Effector memory CD8-positive, alpha-beta T cell (primary cell): ENCODE measurements around the gene RPS6KA1.
A peak's percentile ranks its signal among the peaks of the same experiment; 100 is the strongest.

Source experiments
- ATAC-seq: fragments of 150-1000 bp; cut with Tn5 transposase; replicated peaks from 2 replicates; pipeline ENCODE4 v1.10.0; 2021; ENCODE audit warnings: mild to moderate bottlenecking, moderate library complexity
- DNase-seq, 3 experiments: peaks; one replicate each; pipeline ENCODE4 v3.0.0; 2021
- H3K27ac Mint-ChIP-seq, 2 donors: one replicate each; pipeline ENCODE4 v1.8.0; 2022; ENCODE audit warnings: mild to moderate bottlenecking in 2 of 2, mixed read lengths in 2 of 2, moderate library complexity in 2 of 2
- H3K27me3 Mint-ChIP-seq, 2 donors: one replicate each; pipeline ENCODE4 v1.8.0; 2022; ENCODE audit warnings: mixed read lengths in 2 of 2
- H3K36me3 Mint-ChIP-seq: one replicate; pipeline ENCODE4 v1.8.0; 2022; ENCODE audit warnings: mild to moderate bottlenecking, moderate library complexity, mixed read lengths; ENCODE audit not compliant: insufficient read depth
- H3K4me1 Mint-ChIP-seq, 2 donors: one replicate each; pipeline ENCODE4 v1.8.0; 2022; ENCODE audit warnings: low read depth in 2 of 2, mixed read lengths in 2 of 2
- H3K4me3 Mint-ChIP-seq, 2 donors: one replicate each; pipeline ENCODE4 v1.8.0; 2022; ENCODE audit warnings: mild to moderate bottlenecking in 2 of 2, mixed read lengths in 2 of 2, moderate library complexity in 2 of 2
- H3K9me3 Mint-ChIP-seq, 2 donors: one replicate each; pipeline ENCODE4 v1.8.0; 2022; ENCODE audit warnings: mixed read lengths in 2 of 2

RPS6KA1 gene

GRCh38 chr1:26518355-26518754 lies 11.2 kb upstream of the RPS6KA1 start:
- DNase-seq (no peak), ATAC-seq (no peak)
- no peaks in the 10 kb centered on the region for H3K4me1 Mint-ChIP-seq
- no peak overlapping the region for H3K4me3 Mint-ChIP-seq
- H3K9me3 Mint-ChIP-seq = no peaks in the 10 kb centered on the region
- peaks cover 7 to 8% of the 10 kb centered on the region in 2 donors for H3K27me3 Mint-ChIP-seq
- H3K27ac Mint-ChIP-seq = peak overlapping the region in 1 of 2 donors; percentile 20
- no peaks in the 10 kb centered on the region for H3K36me3 Mint-ChIP-seq

GRCh38 chr1:26520339-26520738 lies 9.2 kb upstream of the RPS6KA1 start:
- DNase-seq = no peak
- H3K9me3 Mint-ChIP-seq = no peaks in the 10 kb centered on the region
- H3K36me3 Mint-ChIP-seq = no peaks in the 10 kb centered on the region
- H3K27me3 Mint-ChIP-seq = peaks cover 12 to 25% of the 10 kb centered on the region in 2 donors
- no peak overlapping the region for H3K4me3 Mint-ChIP-seq
- no peak for ATAC-seq
- H3K27ac Mint-ChIP-seq = no peak overlapping the region
- peaks cover 0 to 2% of the 10 kb centered on the region in 2 donors for H3K4me1 Mint-ChIP-seq

GRCh38 chr1:26521669-26522030 lies 7.9 kb upstream of the RPS6KA1 start:
- peaks cover 12 to 25% of the 10 kb centered on the region in 2 donors for H3K27me3 Mint-ChIP-seq
- no peak overlapping the region for H3K27ac Mint-ChIP-seq
- H3K9me3 Mint-ChIP-seq = no peaks in the 10 kb centered on the region
- no peak for ATAC-seq
- no peaks in the 10 kb centered on the region for H3K36me3 Mint-ChIP-seq
- H3K4me1 Mint-ChIP-seq = peaks cover 0 to 2% of the 10 kb centered on the region in 2 donors
- H3K4me3 Mint-ChIP-seq = no peak overlapping the region
- no peak for DNase-seq

GRCh38 chr1:26522073-26522472 lies 7.5 kb upstream of the RPS6KA1 start:
- no peak for ATAC-seq
- Mint-ChIP-seq H3K4me3 (no peak overlapping the region), H3K4me1 (peaks cover 0 to 2% of the 10 kb centered on the region in 2 donors), H3K9me3 (no peaks in the 10 kb centered on the region), H3K27me3 (peaks cover 12 to 25% of the 10 kb centered on the region in 2 donors), H3K36me3 (no peaks in the 10 kb centered on the region), H3K27ac (no peak overlapping the region)
- no peak for DNase-seq

GRCh38 chr1:26524181-26524580 lies 5.4 kb upstream of the RPS6KA1 start:
- Mint-ChIP-seq H3K4me3 (no peak overlapping the region), H3K27me3 (peaks cover 12 to 25% of the 10 kb centered on the region in 2 donors), H3K4me1 (peaks cover 3 to 4% of the 10 kb centered on the region in 2 donors), H3K36me3 (peaks cover 1% of the 10 kb centered on the region), H3K9me3 (no peaks in the 10 kb centered on the region), H3K27ac (no peak overlapping the region)
- ATAC-seq (no peak), DNase-seq (no peak)

- no peak for DNase-seq
- Mint-ChIP-seq H3K9me3 (no peaks in the 10 kb centered on the region), H3K4me3 (no peak overlapping the region), H3K4me1 (peaks cover 10 to 18% of the 10 kb centered on the region in 2 donors), H3K27ac (no peak overlapping the region), H3K27me3 (peaks cover 12 to 24% of the 10 kb centered on the region in 2 donors), H3K36me3 (peaks cover 3% of the 10 kb centered on the region)
- ATAC-seq = no peak
Measured at GRCh38 chr1:26526287-26526686, 3.3 kb upstream of the RPS6KA1 start.

- peaks cover 14 to 26% of the 10 kb centered on the region in 2 donors for H3K4me1 Mint-ChIP-seq
- no peak for ATAC-seq
- no peak for DNase-seq
- H3K9me3 Mint-ChIP-seq = no peaks in the 10 kb centered on the region
- H3K27ac Mint-ChIP-seq = peak overlapping the region; percentile 81 to 95
- peaks cover 0 to 9% of the 10 kb centered on the region in 2 donors for H3K27me3 Mint-ChIP-seq
- peaks cover 3% of the 10 kb centered on the region for H3K36me3 Mint-ChIP-seq
- H3K4me3 Mint-ChIP-seq = peak overlapping the region; percentile 92 to 94
Measured at GRCh38 chr1:26529405-26529654, 231 bp upstream of the RPS6KA1 start.

GRCh38 chr1:26530410-26530894 lies 891 bp downstream of the RPS6KA1 start:
- peaks cover 3% of the 10 kb centered on the region for H3K36me3 Mint-ChIP-seq
- peak overlapping the region; percentile 60 to 81 for H3K27ac Mint-ChIP-seq
- DNase-seq (no peak), ATAC-seq (no peak)
- peaks cover 25 to 37% of the 10 kb centered on the region in 2 donors for H3K4me1 Mint-ChIP-seq
- H3K27me3 Mint-ChIP-seq = no peaks in the 10 kb centered on the region
- no peaks in the 10 kb centered on the region for H3K9me3 Mint-ChIP-seq
- H3K4me3 Mint-ChIP-seq = peak overlapping the region; percentile 79 to 92

GRCh38 chr1:26530895-26531598 lies 1.5 kb downstream of the RPS6KA1 start:
- DNase-seq = no peak
- Mint-ChIP-seq H3K4me1 (peaks cover 25 to 37% of the 10 kb centered on the region in 2 donors), H3K9me3 (no peaks in the 10 kb centered on the region), H3K27ac (peak overlapping the region; percentile 60 to 81), H3K27me3 (no peaks in the 10 kb centered on the region), H3K36me3 (peaks cover 3% of the 10 kb centered on the region), H3K4me3 (peak overlapping the region; percentile 79 to 92)
- ATAC-seq = no peak

- no peak for ATAC-seq
- H3K27ac Mint-ChIP-seq = no peak overlapping the region
- H3K27me3 Mint-ChIP-seq = no peaks in the 10 kb centered on the region
- H3K9me3 Mint-ChIP-seq = no peaks in the 10 kb centered on the region
- H3K4me1 Mint-ChIP-seq = peaks cover 25 to 37% of the 10 kb centered on the region in 2 donors
- H3K36me3 Mint-ChIP-seq = peaks cover 3% of the 10 kb centered on the region
- peak overlapping the region in 1 of 2 donors; percentile 79 for H3K4me3 Mint-ChIP-seq
- DNase-seq = no peak
Measured at GRCh38 chr1:26531651-26532131, 2.1 kb downstream of the RPS6KA1 start.

GRCh38 chr1:26533951-26534509 lies 4.5 kb downstream of the RPS6KA1 start:
- Mint-ChIP-seq H3K9me3 (no peaks in the 10 kb centered on the region), H3K36me3 (peaks cover 3% of the 10 kb centered on the region), H3K4me1 (peaks cover 36 to 44% of the 10 kb centered on the region in 2 donors), H3K27me3 (no peaks in the 10 kb centered on the region), H3K4me3 (no peak overlapping the region), H3K27ac (peak overlapping the region in 1 of 2 donors; percentile 88)
- no peak for ATAC-seq
- no peak for DNase-seq

- ATAC-seq = no peak
- no peak for DNase-seq
- H3K36me3 Mint-ChIP-seq = no peaks in the 10 kb centered on the region
- no peaks in the 10 kb centered on the region for H3K27me3 Mint-ChIP-seq
- no peaks in the 10 kb centered on the region for H3K9me3 Mint-ChIP-seq
- H3K4me1 Mint-ChIP-seq = peaks cover 39 to 50% of the 10 kb centered on the region in 2 donors
- peak overlapping the region in 1 of 2 donors; percentile 88 for H3K27ac Mint-ChIP-seq
- H3K4me3 Mint-ChIP-seq = peak overlapping the region; percentile 2 to 51
Measured at GRCh38 chr1:26535201-26535600, 5.6 kb downstream of the RPS6KA1 start.

GRCh38 chr1:26536081-26536480 lies 6.5 kb downstream of the RPS6KA1 start:
- H3K27ac Mint-ChIP-seq = no peak overlapping the region
- H3K27me3 Mint-ChIP-seq = no peaks in the 10 kb centered on the region
- no peak overlapping the region for H3K4me3 Mint-ChIP-seq
- H3K4me1 Mint-ChIP-seq = peaks cover 37 to 45% of the 10 kb centered on the region in 2 donors
- no peaks in the 10 kb centered on the region for H3K36me3 Mint-ChIP-seq
- H3K9me3 Mint-ChIP-seq = no peaks in the 10 kb centered on the region
- DNase-seq (no peak), ATAC-seq (no peak)

GRCh38 chr1:26536521-26536920 lies 7.0 kb downstream of the RPS6KA1 start:
- Mint-ChIP-seq H3K4me3 (no peak overlapping the region), H3K27ac (no peak overlapping the region), H3K27me3 (no peaks in the 10 kb centered on the region), H3K9me3 (no peaks in the 10 kb centered on the region), H3K4me1 (peaks cover 39 to 46% of the 10 kb centered on the region in 2 donors), H3K36me3 (no peaks in the 10 kb centered on the region)
- ATAC-seq (no peak), DNase-seq (no peak)
